ENCODE measurements around the gene KRT16.

DNA sequence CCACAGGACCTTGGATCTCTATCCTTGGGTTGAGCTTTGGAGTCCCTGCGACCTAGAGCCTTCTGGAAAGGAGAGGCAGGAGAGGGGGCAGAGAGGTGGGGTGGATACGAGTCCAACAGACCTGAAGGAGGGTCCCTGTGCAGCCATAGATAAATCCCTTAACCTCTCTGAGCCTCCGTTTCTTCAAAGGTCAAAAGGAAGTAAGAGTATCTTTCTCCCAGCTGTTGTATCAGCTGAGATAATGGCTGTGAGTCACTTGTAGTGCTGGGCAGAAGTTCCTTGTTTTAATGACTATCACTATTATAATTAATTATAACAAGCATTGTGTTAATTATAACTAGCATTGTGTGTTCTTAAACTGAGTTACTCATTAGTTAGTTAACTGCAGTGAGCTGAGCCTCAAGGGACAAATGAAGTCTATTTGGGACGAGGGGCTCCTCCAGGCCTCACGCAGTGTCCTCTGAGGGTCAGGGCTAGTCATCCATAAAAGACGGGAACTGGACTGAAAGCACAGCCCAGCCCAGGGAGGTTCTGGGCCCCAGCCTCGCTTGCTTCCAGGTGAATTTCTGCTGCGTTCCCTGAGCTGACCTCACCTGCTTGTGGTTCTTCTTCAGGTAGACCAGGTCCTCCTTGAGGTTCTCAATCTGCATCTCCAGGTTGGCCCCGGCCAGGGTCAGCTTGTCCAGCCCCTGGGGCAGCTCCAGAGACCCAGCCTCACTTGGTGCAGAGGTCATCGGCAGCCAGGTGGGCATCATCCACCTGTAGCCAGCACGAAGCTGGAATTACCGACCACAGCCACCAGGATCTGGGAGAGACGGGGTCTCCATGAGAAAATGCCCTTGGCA lies 17.5 kb upstream of the KRT16 start:
- TF ChIP-seq EZH2 (IDR thresholded peaks at IDR 0.05; ENCODE audit: insufficient read depth, poor library complexity, severe bottlenecking) (no peak), EZH2phosphoT487 (IDR thresholded peaks at IDR 0.05; ENCODE audit: insufficient read depth, low read depth) (no peak)

Measured in GM23248 (cell line).